ENCODE data around the gene CFAP45.

The CFAP45 gene

DNA sequence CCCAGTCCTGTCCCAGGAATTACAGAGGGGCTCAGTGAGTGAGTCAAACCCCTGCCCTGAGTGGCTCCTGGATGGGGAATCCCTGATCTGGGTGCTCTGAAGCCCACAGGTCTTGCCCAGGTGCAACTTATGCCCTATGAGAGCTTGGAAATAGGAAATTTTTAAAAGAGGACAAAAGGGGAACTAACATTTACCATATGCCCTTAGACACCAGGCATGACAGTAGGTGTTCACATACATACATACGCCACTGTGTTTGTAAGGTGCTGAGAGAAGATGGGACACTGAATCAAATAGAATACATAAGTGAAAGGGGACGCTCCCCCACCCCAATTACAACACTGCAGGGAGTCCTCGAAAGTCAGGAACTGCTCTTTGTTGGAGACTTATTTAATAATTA is 1.4 kb downstream of the CFAP45 start:
- DNase-seq (ENCODE audit: low read depth): no peak
- TF ChIP-seq, protein P1, sequence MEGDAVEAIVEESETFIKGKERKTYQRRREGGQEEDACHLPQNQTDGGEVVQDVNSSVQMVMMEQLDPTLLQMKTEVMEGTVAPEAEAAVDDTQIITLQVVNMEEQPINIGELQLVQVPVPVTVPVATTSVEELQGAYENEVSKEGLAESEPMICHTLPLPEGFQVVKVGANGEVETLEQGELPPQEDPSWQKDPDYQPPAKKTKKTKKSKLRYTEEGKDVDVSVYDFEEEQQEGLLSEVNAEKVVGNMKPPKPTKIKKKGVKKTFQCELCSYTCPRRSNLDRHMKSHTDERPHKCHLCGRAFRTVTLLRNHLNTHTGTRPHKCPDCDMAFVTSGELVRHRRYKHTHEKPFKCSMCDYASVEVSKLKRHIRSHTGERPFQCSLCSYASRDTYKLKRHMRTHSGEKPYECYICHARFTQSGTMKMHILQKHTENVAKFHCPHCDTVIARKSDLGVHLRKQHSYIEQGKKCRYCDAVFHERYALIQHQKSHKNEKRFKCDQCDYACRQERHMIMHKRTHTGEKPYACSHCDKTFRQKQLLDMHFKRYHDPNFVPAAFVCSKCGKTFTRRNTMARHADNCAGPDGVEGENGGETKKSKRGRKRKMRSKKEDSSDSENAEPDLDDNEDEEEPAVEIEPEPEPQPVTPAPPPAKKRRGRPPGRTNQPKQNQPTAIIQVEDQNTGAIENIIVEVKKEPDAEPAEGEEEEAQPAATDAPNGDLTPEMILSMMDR (conservative IDR thresholded peaks at IDR 0.05; ENCODE audit: low read length): no peak
- no peak overlapping the region for H3K4me3 ChIP-seq (ENCODE audit: low read length)

DNA sequence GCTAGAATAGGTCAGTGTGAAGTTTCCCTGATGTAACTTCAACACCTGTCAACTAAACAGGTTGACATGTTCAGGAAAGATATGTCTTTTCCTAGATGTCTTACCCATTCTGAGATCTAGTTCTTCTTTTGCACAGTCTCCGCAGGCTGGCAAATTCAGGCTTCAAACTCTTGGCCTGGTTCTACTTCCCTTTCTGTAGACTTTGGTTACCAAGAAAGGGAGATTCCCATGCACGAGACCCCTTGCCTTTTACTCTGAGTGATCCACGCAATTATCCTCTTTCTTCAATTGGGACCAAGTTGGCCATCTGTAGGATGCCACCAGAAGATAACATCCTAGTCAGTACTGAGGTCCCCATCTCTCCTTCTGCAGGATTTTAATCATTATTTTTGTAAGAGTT is 2.0 kb downstream of the CFAP45 start:
- TF ChIP-seq, protein P1 (conservative IDR thresholded peaks at IDR 0.05; ENCODE audit: low read length): no peak
- no peak for DNase-seq (ENCODE audit: low read depth)
- H3K4me3 ChIP-seq (ENCODE audit: low read length): no peak overlapping the region

DNA sequence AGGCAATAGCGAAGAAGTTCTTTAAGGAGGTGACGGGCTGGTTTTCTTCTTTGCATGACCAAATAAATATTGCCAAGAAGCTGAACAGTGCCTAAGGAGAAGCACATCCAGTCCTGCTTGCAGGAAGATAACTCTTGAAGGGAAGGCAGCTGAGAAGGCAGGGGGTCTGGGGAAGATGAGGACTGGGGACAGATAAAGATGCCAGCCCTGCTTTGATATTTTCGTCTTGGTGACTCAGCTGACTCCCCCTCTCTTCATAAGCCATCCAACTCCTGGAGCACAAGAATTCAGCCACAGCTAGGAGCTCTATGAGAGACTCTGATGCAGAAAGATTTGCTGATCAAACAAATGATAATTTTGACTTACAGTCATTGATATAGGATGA is 3.4 kb downstream of the CFAP45 start:
- H3K4me3 ChIP-seq (ENCODE audit: low read length): no peak overlapping the region
- no peak for DNase-seq (ENCODE audit: low read depth)
- TF ChIP-seq, protein P1 (conservative IDR thresholded peaks at IDR 0.05; ENCODE audit: low read length): no peak

DNA sequence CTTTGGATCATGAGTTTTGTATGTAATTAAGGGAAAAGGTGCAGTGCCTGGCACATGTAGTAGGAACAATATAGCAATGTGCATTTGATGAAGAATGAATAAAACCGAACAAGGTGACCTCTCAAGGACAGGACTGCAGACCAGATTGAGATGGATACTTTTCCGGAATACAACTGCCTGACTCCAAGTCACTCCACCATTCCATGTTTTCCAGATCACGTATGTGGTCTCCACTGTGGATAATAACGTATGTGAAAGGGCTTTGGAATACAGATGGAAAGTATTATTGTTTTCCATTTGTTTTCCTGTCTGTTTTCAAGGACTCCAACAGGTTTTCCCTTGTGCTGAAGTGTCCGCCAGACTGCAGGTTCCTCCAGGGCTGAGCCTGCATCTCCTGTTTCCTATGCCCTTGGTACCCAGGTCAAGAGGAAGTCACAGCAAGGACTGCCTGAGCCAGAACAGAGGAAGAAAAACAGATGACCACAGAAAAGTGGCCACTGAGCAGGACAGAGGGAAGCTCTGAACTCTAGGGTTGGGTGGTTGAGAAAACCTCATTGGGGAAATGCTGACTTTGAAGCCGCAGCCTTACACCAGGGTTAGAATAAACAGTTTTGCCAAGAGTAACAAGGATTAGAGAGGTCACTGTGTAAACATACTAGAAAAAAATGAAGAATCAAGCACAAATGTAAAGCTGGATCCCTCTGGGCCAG is 4.0 kb downstream of the CFAP45 start:
- TF ChIP-seq, protein P1 (conservative IDR thresholded peaks at IDR 0.05; ENCODE audit: low read length): no peak
- DNase-seq (ENCODE audit: low read depth): no peak
- no peak overlapping the region for H3K4me3 ChIP-seq (ENCODE audit: low read length)

DNA sequence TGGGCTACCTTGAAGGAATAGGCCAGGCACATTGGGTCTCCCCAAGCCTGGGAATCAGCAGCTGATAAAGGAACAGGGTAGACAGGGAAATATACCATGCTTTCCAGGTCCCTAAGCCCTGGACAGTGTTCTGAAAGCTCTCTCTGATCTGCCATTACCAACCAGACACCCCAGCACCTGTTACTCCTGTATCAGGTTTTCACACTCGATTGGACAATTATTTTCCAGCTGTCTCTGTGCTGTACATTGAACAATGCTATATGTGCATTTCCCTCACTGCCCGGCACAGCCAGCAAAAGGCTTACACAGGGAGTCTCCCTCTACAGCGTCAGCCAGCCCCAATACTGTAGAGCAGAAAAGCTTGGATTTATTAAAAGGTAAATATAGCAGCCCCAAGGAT is 4.7 kb downstream of the CFAP45 start:
- DNase-seq (ENCODE audit: low read depth): no peak
- no peak overlapping the region for H3K4me3 ChIP-seq (ENCODE audit: low read length)
- TF ChIP-seq, protein P1 (conservative IDR thresholded peaks at IDR 0.05; ENCODE audit: low read length): no peak

DNA sequence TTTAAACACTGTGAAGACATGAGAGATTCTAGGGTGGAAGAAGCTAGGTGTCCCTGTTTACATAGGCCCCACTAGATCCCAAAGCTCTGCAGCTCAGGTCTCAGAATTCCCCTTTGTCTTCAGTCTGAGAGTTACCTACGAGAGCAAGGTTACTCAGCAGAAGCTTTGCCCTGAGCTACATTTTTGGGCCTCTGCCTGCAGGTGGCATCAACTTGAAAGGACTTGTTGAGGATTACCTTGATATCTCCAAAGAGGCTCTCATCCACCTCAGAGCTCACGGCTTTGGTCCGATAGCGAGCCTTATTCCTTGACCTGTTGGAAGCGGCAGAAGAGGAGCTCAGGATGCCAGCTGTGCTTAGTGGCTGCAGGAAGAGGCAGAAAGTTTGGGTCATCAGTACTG is 7.0 kb downstream of the CFAP45 start:
- TF ChIP-seq, protein P1 (conservative IDR thresholded peaks at IDR 0.05; ENCODE audit: low read length): no peak
- no peak for DNase-seq (ENCODE audit: low read depth)
- H3K4me3 ChIP-seq (ENCODE audit: low read length): no peak overlapping the region

Measured in AG10803 (cell line).